Measurements from ENCODE around the gene SEMA3B. TPM values are rescaled to one million over a fixed set of nuclear protein-coding genes. Genes with fewer than 3 reads are reported as not detected.
A peak's percentile ranks its signal among the peaks of the same experiment; 100 is the strongest.

Gene SEMA3B
- total RNA-seq, 4 donors from 2014 or later: 37.4 to 66.6 (median 46.4) TPM

DNA sequence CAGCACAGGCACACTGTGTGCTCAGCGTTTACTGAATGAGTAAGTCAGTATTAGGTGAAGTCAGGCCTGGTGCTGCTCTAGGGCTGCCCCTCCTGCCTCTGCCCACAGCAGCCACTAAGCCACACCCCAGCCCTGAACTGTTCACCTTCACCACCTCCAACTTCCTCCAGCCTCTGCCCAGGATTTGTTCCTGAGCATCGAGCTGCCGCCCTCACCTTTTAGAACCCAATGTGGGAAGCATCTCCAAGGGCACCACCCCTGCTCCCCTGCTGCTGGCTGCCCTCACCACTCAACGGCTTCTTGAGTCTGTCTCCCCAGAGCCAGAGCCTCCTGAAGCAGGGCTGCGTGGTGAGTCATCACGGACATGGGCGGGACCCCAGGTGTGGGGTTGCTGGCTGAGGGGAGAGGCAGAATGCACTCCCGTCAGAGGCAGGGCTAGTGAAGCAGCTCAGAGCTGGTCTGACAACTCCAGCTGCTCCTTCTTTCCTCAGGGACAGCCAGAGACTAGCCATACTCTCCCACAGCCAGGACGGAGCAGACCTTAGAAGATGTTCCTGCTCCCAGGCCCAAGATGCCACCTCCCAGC, 47.8 kb downstream of the SEMA3B start:
- 72% methylated on average over 7 of the region's 9 CpGs for WGBS
- peaks cover 0 to 65% (median 53%) of the 10 kb centered on the region in 4 donors for H3K36me3 ChIP-seq
- no peak overlapping the region for H3K4me3 ChIP-seq
- no peaks in the 10 kb centered on the region for H3K27me3 ChIP-seq
- intact Hi-C loops (cut with DNase I): no loop called here
- DNase-seq (ENCODE audit: extremely low spot score): no peak
- no peaks in the 10 kb centered on the region for H3K9me3 ChIP-seq
- no peak for TF ChIP-seq EP300 (IDR thresholded peaks at IDR 0.05)
- TF ChIP-seq, protein P1, sequence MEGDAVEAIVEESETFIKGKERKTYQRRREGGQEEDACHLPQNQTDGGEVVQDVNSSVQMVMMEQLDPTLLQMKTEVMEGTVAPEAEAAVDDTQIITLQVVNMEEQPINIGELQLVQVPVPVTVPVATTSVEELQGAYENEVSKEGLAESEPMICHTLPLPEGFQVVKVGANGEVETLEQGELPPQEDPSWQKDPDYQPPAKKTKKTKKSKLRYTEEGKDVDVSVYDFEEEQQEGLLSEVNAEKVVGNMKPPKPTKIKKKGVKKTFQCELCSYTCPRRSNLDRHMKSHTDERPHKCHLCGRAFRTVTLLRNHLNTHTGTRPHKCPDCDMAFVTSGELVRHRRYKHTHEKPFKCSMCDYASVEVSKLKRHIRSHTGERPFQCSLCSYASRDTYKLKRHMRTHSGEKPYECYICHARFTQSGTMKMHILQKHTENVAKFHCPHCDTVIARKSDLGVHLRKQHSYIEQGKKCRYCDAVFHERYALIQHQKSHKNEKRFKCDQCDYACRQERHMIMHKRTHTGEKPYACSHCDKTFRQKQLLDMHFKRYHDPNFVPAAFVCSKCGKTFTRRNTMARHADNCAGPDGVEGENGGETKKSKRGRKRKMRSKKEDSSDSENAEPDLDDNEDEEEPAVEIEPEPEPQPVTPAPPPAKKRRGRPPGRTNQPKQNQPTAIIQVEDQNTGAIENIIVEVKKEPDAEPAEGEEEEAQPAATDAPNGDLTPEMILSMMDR (IDR thresholded peaks at IDR 0.05): no peak
- no peak for TF ChIP-seq POLR2AphosphoS5 (IDR thresholded peaks at IDR 0.05)
- no peak for TF ChIP-seq POLR2A (IDR thresholded peaks at IDR 0.05; ENCODE audit: low read depth)
- peaks cover 42 to 59% (median 49%) of the 10 kb centered on the region in 4 donors for H3K4me1 ChIP-seq
- H3K27ac ChIP-seq (replicated peaks in 1 of 4): peak overlapping the region in 3 of 4 donors; percentile 21 to 61 (median 50)

DNA sequence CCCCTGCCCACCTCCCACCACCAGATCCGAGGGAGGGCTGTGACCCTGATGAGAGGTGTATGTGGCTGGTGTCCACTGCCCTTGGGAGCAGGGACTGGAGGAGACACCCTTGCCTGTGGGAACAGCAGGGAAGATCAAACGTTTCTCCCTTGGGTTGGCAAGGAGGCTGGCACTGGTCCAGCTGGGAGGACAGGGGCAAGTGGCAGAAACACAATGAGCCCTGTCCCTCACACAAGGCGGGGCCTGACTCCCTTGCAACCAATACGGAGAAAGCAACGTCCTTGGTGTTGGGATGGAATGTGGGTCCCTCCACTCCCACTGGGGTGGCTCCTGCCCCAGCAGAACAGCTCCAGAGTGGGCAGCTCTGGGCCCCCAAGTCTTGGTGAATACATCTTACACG, 48.4 kb downstream of the SEMA3B start:
- Histone ChIP-seq H3K36me3 (peaks cover 0 to 65% (median 51%) of the 10 kb centered on the region in 4 donors), H3K4me1 (peaks cover 44 to 64% (median 54%) of the 10 kb centered on the region in 4 donors), H3K9me3 (no peaks in the 10 kb centered on the region), H3K4me3 (peak overlapping the region in 1 of 4 donors; percentile 6), H3K27me3 (no peaks in the 10 kb centered on the region), H3K27ac (replicated peaks in 1 of 4) (peak overlapping the region; percentile 21 to 61 (median 39))
- no peak for DNase-seq (ENCODE audit: extremely low spot score)
- TF ChIP-seq POLR2A (IDR thresholded peaks at IDR 0.05; ENCODE audit: low read depth): no peak
- TF ChIP-seq, protein P1 (IDR thresholded peaks at IDR 0.05): no peak
- TF ChIP-seq EP300 (IDR thresholded peaks at IDR 0.05): no peak
- no peak for TF ChIP-seq POLR2AphosphoS5 (IDR thresholded peaks at IDR 0.05)
- WGBS: 59% methylated on average over 5 of the region's 6 CpGs
- intact Hi-C loops (cut with DNase I): no loop called here

DNA sequence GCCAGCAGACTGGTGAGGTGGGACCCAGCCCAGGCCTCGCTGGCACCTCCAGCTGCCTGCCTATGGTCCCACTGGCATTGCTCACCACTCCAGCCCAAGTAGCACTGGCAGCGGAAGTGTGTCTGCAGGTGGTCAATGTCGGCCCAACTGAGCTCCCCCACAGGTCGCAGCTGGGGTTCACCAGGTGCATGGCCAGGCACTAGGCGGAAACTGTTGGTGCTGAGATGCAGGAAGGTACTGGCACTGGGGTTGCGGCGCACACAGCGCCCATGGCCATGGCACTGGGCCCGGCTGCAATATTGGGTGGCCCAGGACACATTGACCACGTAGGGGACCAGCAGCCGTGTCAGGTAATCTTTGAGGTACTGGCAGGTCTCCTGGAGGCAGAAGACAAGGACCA, 49.2 kb downstream of the SEMA3B start:
- Histone ChIP-seq H3K9me3 (no peaks in the 10 kb centered on the region), H3K27ac (replicated peaks in 1 of 4) (peak overlapping the region in 3 of 4 donors; percentile 11 to 61 (median 28)), H3K36me3 (peaks cover 0 to 65% (median 51%) of the 10 kb centered on the region in 4 donors), H3K4me1 (peaks cover 44 to 73% (median 61%) of the 10 kb centered on the region in 4 donors), H3K4me3 (peak overlapping the region; percentile 72 to 88 (median 84)), H3K27me3 (no peaks in the 10 kb centered on the region)
- 82% methylated on average over 6 of the region's 11 CpGs for WGBS
- no peak for DNase-seq (ENCODE audit: extremely low spot score)
- intact Hi-C loops (cut with DNase I): no loop called here
- no peak for TF ChIP-seq EP300 (IDR thresholded peaks at IDR 0.05)
- no peak for TF ChIP-seq POLR2A (IDR thresholded peaks at IDR 0.05; ENCODE audit: low read depth)
- TF ChIP-seq POLR2AphosphoS5 (IDR thresholded peaks at IDR 0.05): no peak
- TF ChIP-seq, protein P1 (IDR thresholded peaks at IDR 0.05): no peak

DNA sequence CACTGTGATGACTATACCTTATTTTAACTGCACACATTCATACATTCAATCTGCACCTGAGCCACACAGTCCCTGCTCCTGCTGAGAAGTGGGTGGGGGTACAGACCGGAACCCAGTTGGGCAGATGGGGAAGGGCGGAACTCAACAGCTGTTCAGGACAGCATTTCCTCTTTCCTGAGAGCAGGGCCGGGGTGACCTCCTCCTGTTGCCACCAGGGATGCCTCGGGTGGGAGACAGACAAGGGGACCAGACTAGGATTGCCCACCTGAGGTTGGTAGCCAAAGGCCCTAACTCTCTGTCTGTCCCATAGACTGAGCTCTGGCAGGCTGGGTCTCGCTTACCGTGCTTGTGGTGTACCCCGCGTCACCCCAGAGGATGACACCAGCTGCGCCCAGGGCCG, 49.7 kb downstream of the SEMA3B start:
- Histone ChIP-seq H3K27me3 (no peaks in the 10 kb centered on the region), H3K4me3 (peak overlapping the region; percentile 72 to 88 (median 84)), H3K36me3 (peaks cover 0 to 65% (median 51%) of the 10 kb centered on the region in 4 donors), H3K27ac (replicated peaks in 1 of 4) (peak overlapping the region in 3 of 4 donors; percentile 16 to 48 (median 22)), H3K4me1 (peaks cover 44 to 77% (median 63%) of the 10 kb centered on the region in 4 donors), H3K9me3 (no peaks in the 10 kb centered on the region)
- intact Hi-C loops (cut with DNase I): no loop called here
- 39% methylated on average over 6 of the region's 10 CpGs for whole genome bisulfite sequencing
- DNase-seq (ENCODE audit: extremely low spot score): no peak
- TF ChIP-seq, protein P1 (IDR thresholded peaks at IDR 0.05): no peak
- TF ChIP-seq EP300 (IDR thresholded peaks at IDR 0.05): no peak
- no peak for TF ChIP-seq POLR2A (IDR thresholded peaks at IDR 0.05; ENCODE audit: low read depth)
- no peak for TF ChIP-seq POLR2AphosphoS5 (IDR thresholded peaks at IDR 0.05)

Data from esophagus muscularis mucosa (tissue), 4 donors.